ENCODE measurements around the gene FGF12. TPM values are rescaled to one million over a fixed set of nuclear protein-coding genes. Genes with fewer than 3 reads are reported as not detected.

Gene FGF12
- total RNA-seq, 1 experiment from 2014 or later: 0.51 TPM

GRCh38 chr3:192128922-192129321 lies 598.4 kb downstream of the FGF12 start:
- DNase-seq (ENCODE audit: low read depth, low spot score) (no peak), ATAC-seq (no peak)
- H3K27ac ChIP-seq (ENCODE audit: low read length): no peak overlapping the region
- no TSS peak for BruUV-seq (replicated peaks)
- no peaks in the 10 kb centered on the region for H3K36me3 ChIP-seq (ENCODE audit: control insufficient read depth, insufficient read depth, low read length)
- ChIA-PET POLR2A (no interaction called here), CTCF (no interaction called here)
- H3K4me1 ChIP-seq (ENCODE audit: control insufficient read depth, insufficient read depth, low read length): no peaks in the 10 kb centered on the region
- TF ChIP-seq, protein P1, sequence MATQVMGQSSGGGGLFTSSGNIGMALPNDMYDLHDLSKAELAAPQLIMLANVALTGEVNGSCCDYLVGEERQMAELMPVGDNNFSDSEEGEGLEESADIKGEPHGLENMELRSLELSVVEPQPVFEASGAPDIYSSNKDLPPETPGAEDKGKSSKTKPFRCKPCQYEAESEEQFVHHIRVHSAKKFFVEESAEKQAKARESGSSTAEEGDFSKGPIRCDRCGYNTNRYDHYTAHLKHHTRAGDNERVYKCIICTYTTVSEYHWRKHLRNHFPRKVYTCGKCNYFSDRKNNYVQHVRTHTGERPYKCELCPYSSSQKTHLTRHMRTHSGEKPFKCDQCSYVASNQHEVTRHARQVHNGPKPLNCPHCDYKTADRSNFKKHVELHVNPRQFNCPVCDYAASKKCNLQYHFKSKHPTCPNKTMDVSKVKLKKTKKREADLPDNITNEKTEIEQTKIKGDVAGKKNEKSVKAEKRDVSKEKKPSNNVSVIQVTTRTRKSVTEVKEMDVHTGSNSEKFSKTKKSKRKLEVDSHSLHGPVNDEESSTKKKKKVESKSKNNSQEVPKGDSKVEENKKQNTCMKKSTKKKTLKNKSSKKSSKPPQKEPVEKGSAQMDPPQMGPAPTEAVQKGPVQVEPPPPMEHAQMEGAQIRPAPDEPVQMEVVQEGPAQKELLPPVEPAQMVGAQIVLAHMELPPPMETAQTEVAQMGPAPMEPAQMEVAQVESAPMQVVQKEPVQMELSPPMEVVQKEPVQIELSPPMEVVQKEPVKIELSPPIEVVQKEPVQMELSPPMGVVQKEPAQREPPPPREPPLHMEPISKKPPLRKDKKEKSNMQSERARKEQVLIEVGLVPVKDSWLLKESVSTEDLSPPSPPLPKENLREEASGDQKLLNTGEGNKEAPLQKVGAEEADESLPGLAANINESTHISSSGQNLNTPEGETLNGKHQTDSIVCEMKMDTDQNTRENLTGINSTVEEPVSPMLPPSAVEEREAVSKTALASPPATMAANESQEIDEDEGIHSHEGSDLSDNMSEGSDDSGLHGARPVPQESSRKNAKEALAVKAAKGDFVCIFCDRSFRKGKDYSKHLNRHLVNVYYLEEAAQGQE (IDR thresholded peaks at IDR 0.05; ENCODE audit: insufficient read depth in 1 of 2, low read depth in 2 of 2, low read length in 1 of 2): no peak
- no peak overlapping the region for H3K4me3 ChIP-seq (ENCODE audit: low read depth in 2 of 2, low read length in 2 of 2)
- in situ Hi-C loops (cut with HindIII; ENCODE audit: low pct_unique_long_range_greater_than_20kb, low sequenced_read_pairs) (no loop called here), intact Hi-C loops (cut with micrococcal nuclease; ENCODE audit: unreplicated experiment) (no loop called here)
- no peaks in the 10 kb centered on the region for H3K27me3 ChIP-seq (ENCODE audit: control insufficient read depth, insufficient read depth, low read length)
- no peaks in the 10 kb centered on the region for H3K9me3 ChIP-seq (ENCODE audit: control insufficient read depth, insufficient read depth, low read depth, low read length)

DNA sequence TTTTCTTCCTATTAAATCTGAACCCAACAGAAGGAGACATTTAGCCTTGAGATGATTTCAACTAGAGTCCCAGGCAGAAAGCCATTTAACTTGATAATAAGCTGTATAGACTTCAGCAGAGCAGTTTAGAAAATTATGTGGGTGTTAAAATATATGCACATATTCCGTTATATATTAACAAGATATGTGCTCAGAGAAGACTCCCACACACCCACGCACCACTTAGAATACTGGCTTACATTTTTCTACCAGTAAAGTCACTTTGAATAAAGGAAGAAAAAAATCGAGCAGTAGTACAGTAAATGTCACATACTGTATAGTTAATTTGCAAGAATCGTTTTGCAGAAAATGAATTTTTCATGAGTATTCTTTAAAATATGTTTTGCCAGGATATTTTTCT lies 599.3 kb downstream of the FGF12 start:
- Histone ChIP-seq H3K4me3 (ENCODE audit: low read depth in 2 of 2, low read length in 2 of 2) (no peak overlapping the region), H3K27ac (ENCODE audit: low read length) (no peak overlapping the region), H3K36me3 (ENCODE audit: control insufficient read depth, insufficient read depth, low read length) (no peaks in the 10 kb centered on the region), H3K27me3 (ENCODE audit: control insufficient read depth, insufficient read depth, low read length) (no peaks in the 10 kb centered on the region), H3K4me1 (ENCODE audit: control insufficient read depth, insufficient read depth, low read length) (no peaks in the 10 kb centered on the region), H3K9me3 (ENCODE audit: control insufficient read depth, insufficient read depth, low read depth, low read length) (no peaks in the 10 kb centered on the region)
- in situ Hi-C loops (cut with HindIII; ENCODE audit: low pct_unique_long_range_greater_than_20kb, low sequenced_read_pairs): no loop called here
- no TSS peak for BruUV-seq (replicated peaks)
- TF ChIP-seq, protein P1 (IDR thresholded peaks at IDR 0.05; ENCODE audit: insufficient read depth in 1 of 2, low read depth in 2 of 2, low read length in 1 of 2): no peak
- TF ChIP-seq POLR2AphosphoS5 (IDR thresholded peaks at IDR 0.05; ENCODE audit: low read depth, low read length): no peak
- TF ChIP-seq TCF7L2 (IDR thresholded peaks at IDR 0.05; ENCODE audit: low read depth, low read length): no peak
- TF ChIP-seq, protein P2, sequence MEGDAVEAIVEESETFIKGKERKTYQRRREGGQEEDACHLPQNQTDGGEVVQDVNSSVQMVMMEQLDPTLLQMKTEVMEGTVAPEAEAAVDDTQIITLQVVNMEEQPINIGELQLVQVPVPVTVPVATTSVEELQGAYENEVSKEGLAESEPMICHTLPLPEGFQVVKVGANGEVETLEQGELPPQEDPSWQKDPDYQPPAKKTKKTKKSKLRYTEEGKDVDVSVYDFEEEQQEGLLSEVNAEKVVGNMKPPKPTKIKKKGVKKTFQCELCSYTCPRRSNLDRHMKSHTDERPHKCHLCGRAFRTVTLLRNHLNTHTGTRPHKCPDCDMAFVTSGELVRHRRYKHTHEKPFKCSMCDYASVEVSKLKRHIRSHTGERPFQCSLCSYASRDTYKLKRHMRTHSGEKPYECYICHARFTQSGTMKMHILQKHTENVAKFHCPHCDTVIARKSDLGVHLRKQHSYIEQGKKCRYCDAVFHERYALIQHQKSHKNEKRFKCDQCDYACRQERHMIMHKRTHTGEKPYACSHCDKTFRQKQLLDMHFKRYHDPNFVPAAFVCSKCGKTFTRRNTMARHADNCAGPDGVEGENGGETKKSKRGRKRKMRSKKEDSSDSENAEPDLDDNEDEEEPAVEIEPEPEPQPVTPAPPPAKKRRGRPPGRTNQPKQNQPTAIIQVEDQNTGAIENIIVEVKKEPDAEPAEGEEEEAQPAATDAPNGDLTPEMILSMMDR (IDR thresholded peaks at IDR 0.05): no peak
- no peak for TF ChIP-seq SIN3A (IDR thresholded peaks at IDR 0.05; ENCODE audit: borderline replicate concordance, insufficient read depth, low read depth, low read length)
- DNase-seq (ENCODE audit: low read depth, low spot score) (no peak), ATAC-seq (no peak)
- ChIA-PET POLR2A (no interaction called here), CTCF (no interaction called here)
- intact Hi-C loops (cut with micrococcal nuclease; ENCODE audit: unreplicated experiment): no loop called here

Measured in Panc1 (cell line).